Esophagus muscularis mucosa (tissue), 4 donors: Measurements from ENCODE around the gene PCDHB14. TPM values are rescaled to one million over a fixed set of nuclear protein-coding genes. Genes with fewer than 3 reads are reported as not detected.

Experiments
- DNase-seq: peaks from one replicate; pipeline ENCODE4 v3.0.0-alpha.2; 2017; ENCODE audit errors: extremely low spot score
- H3K27ac ChIP-seq, 4 donors: fragments of 200-600 bp; sonication (generic); replicated peaks in 1 of 4; 1 replicate in 3 of 4; 2 replicates in 1 of 4; pipeline ENCODE4 v1.5.1; 2016 to 2019; ENCODE audit warnings: mild to moderate bottlenecking in 1 of 4
- H3K27me3 ChIP-seq, 4 donors: fragments of 200-600 bp; sonication (generic); one replicate each; pipeline versions ENCODE4 v1.5.1 to v1.6.0; 2016 to 2019
- H3K36me3 ChIP-seq, 4 donors: fragments of 200-600 bp; sonication (generic); one replicate each; pipeline ENCODE4 v1.5.1; 2016 to 2019
- H3K4me1 ChIP-seq, 4 donors: fragments of 200-600 bp; sonication (generic); one replicate each; pipeline ENCODE4 v1.5.1; 2016 to 2019
- H3K4me3 ChIP-seq, 4 donors: fragments of 200-600 bp; sonication (generic); 1 replicate in 2 of 4; 2 replicates in 2 of 4; pipeline ENCODE4 v1.5.1; 2016 to 2019; ENCODE audit warnings: mild to moderate bottlenecking in 4 of 4, moderate library complexity in 1 of 4
- H3K9me3 ChIP-seq, 4 donors: fragments of 200-600 bp; sonication (generic); 1 replicate in 3 of 4; 2 replicates in 1 of 4; pipeline ENCODE4 v1.5.1; 2016 to 2019
- CTCF ChIP-seq, 3 experiments: fragments of 200-600 bp in 2 of 3; fragments of 450-650 bp in 1 of 3; sonication (generic) in 2 of 3; IDR thresholded peaks; one replicate each; pipeline ENCODE4 v1.5.1; 2017 to 2019; ENCODE audit warnings: antibody characterized with exemption in 3 of 3, mild to moderate bottlenecking in 2 of 3, moderate library complexity in 1 of 3
- EP300 ChIP-seq: sonication (generic); formaldehyde crosslinking; IDR thresholded peaks from one replicate; pipeline ENCODE4 v1.6.1; 2017; ENCODE audit warnings: antibody characterized with exemption
- POLR2A ChIP-seq: fragments of 450-650 bp; IDR thresholded peaks from one replicate; pipeline ENCODE4 v1.6.1; 2017; ENCODE audit warnings: antibody characterized with exemption, moderate library complexity, mild to moderate bottlenecking, low read depth
- POLR2AphosphoS5 ChIP-seq, 2 donors: sonication (generic); formaldehyde crosslinking; IDR thresholded peaks; one replicate each; pipeline ENCODE4 v1.6.1; 2017; ENCODE audit warnings: antibody characterized with exemption in 2 of 2
- WGBS: methylation state at CpG from one replicate; pipeline ENCODE4 v1.1.5; 2018; 5-methylcytosine and 5-hydroxymethylcytosine counted together
- intact Hi-C: fragments of 100-400 bp; cut with DNase I; formaldehyde crosslinking; loops from one replicate; pipeline ENCODE4 v1.15.1; 2023
- total RNA-seq, 4 donors: library from RNA; depleted of rRNA; stranded (reverse); fragments of >200 nt; gene quantifications; one replicate each; pipeline versions ENCODE4 v1.1.0 to v1.2.1, GENCODE V29; 2016

PCDHB14 gene
- total RNA-seq, 4 donors from 2014 or later, result 6.8 to 9.9 (median 8.3) TPM

DNA sequence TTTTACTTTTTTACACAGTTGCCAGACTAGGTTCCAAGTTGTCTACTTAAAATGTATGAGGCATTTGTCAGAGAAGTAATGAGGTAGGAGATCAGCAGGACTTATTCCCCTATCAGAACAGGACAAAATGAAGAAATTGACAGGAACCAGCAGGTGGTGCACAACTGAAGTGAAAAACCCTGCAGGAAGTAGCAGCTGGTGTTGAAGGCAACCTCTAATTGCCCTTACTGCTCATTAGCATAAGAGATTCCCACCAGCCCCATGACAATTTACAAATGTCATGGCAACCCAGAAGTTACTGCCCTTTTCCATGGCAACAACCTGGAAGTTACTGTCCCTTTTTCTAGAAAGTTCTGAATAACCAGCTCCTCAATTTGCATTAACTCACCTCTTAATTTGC, 27.4 kb downstream of the PCDHB14 start:
- H3K9me3 ChIP-seq, result peaks cover 9 to 100% (median 98%) of the 10 kb centered on the region in 4 donors

DNA sequence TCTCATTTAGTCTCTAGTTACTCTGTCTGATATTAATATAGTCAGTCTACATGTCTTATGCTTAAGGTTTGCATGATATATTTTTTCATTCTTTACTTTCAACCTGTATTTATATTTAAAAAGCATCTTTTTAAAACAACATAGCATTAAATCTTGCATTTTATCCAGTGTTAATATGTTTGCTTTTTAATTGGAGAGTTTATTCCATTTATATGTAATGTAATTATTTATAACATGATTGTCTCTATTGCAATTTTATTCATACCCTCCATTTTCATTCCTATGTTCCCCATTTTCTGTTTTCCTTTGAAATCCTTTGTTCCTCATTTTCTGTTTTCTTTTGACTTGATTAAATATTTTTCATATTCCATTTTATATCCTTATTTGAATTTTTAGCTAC, 35.3 kb downstream of the PCDHB14 start:
- no peak for DNase-seq
- Histone ChIP-seq H3K36me3 (peaks cover 0 to 4% (median 0%) of the 10 kb centered on the region in 4 donors), H3K27me3 (no peaks in the 10 kb centered on the region), H3K4me3 (no peak overlapping the region), H3K4me1 (no peaks in the 10 kb centered on the region), H3K27ac (no peak overlapping the region), H3K9me3 (peaks cover 38 to 100% (median 100%) of the 10 kb centered on the region in 4 donors)
- intact Hi-C loops, result no loop called here
- TF ChIP-seq EP300, result no peak
- TF ChIP-seq POLR2A, result no peak

More for the DNA sequence above, 27.4 kb downstream of the PCDHB14 start:
- Histone ChIP-seq H3K27me3 (no peaks in the 10 kb centered on the region), H3K4me3 (no peak overlapping the region), H3K36me3 (peaks cover 0 to 13% (median 5%) of the 10 kb centered on the region in 4 donors), H3K4me1 (no peaks in the 10 kb centered on the region), H3K27ac (no peak overlapping the region)
- DNase-seq, result no peak
- intact Hi-C loops, result no loop called here
- no peak for TF ChIP-seq CTCF (IDR thresholded peaks at IDR 0.05)
- TF ChIP-seq POLR2AphosphoS5 (IDR thresholded peaks at IDR 0.05), result no peak
- no peak for TF ChIP-seq POLR2A

DNA sequence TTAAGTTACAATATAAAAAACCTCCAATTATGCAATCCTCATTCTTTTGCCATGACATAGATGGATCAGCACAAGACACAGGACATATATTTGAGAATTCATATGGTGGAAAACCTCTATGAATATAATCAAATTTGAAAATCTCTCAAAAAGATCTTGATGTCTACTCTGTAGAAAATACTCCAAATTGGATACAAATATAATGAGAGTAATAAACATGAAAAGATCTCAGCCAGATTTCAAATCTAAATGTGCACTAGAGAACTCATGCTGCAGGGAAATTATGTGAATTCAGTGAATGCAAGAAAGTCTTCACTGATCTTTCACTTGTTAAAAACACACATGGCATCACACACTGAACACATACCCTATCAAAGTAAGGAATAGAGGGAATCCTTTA, 35.8 kb downstream of the PCDHB14 start:
- no peaks in the 10 kb centered on the region for H3K27me3 ChIP-seq
- H3K4me1 ChIP-seq, result no peaks in the 10 kb centered on the region
- H3K4me3 ChIP-seq, result no peak overlapping the region
- H3K9me3 ChIP-seq, result peaks cover 38 to 100% (median 100%) of the 10 kb centered on the region in 4 donors
- H3K27ac ChIP-seq, result no peak overlapping the region
- DNase-seq, result no peak
- no peak for TF ChIP-seq EP300
- intact Hi-C loops, result no loop called here
- peaks cover 0 to 8% (median 0%) of the 10 kb centered on the region in 4 donors for H3K36me3 ChIP-seq

- no peak overlapping the region for H3K4me3 ChIP-seq
- H3K4me1 ChIP-seq, result no peaks in the 10 kb centered on the region
- no peaks in the 10 kb centered on the region for H3K27me3 ChIP-seq
- TF ChIP-seq EP300 (no peak), POLR2AphosphoS5 (IDR thresholded peaks at IDR 0.05) (no peak), CTCF (IDR thresholded peaks at IDR 0.05) (no peak), POLR2A (no peak)
- H3K9me3 ChIP-seq, result peaks cover 38 to 100% (median 100%) of the 10 kb centered on the region in 4 donors
- intact Hi-C loops, result no loop called here
- WGBS, result 74% methylated on average over 5 of the region's 5 CpGs
- DNase-seq, result no peak
- H3K36me3 ChIP-seq, result peaks cover 0 to 9% (median 2%) of the 10 kb centered on the region in 4 donors
- H3K27ac ChIP-seq, result no peak overlapping the region
These were observed 37.5 kb downstream of the PCDHB14 start for GRCh38 chr5:141260458-141261237.

DNA sequence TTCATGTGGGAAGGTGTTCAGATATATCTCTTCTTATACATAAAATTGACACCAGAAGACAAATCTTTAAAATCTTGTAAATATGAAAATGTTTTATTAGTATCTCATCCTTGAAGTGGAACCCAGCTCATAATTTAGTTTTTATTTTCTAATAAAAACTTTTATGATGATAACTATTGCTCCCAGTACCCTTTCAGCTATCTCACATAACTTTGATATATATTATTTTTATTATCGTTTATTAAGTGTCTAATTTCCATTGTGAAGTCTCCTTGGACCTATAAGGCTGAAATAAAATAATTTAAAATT, 38.0 kb downstream of the PCDHB14 start:
- Histone ChIP-seq H3K27ac (no peak overlapping the region), H3K27me3 (no peaks in the 10 kb centered on the region), H3K9me3 (peaks cover 38 to 100% (median 100%) of the 10 kb centered on the region in 4 donors), H3K36me3 (peaks cover 0 to 15% (median 3%) of the 10 kb centered on the region in 4 donors), H3K4me3 (no peak overlapping the region), H3K4me1 (no peaks in the 10 kb centered on the region)
- no peak for DNase-seq
- intact Hi-C loops, result no loop called here
- TF ChIP-seq EP300 (no peak), POLR2AphosphoS5 (IDR thresholded peaks at IDR 0.05) (no peak), CTCF (IDR thresholded peaks at IDR 0.05) (no peak), POLR2A (no peak)
- WGBS, result 72% methylated on average over 1 of the region's 1 CpG

GRCh38 chr5:141269195-141269594, 46.1 kb downstream of the PCDHB14 start:
- intact Hi-C loops, result no loop called here
- Histone ChIP-seq H3K27me3 (no peaks in the 10 kb centered on the region), H3K9me3 (peaks cover 8 to 100% (median 99%) of the 10 kb centered on the region in 4 donors)

More at GRCh38 chr5:141269195-141269594, 46.1 kb downstream of the PCDHB14 start:
- WGBS, result 97% methylated on average over 4 of the region's 4 CpGs
- DNase-seq, result no peak
- H3K4me3 ChIP-seq, result no peak overlapping the region
- peaks cover 0 to 7% (median 3%) of the 10 kb centered on the region in 4 donors for H3K36me3 ChIP-seq
- no peaks in the 10 kb centered on the region for H3K4me1 ChIP-seq
- H3K27ac ChIP-seq, result no peak overlapping the region
- no peak for TF ChIP-seq EP300
